Putamen (tissue), 1 donor: ENCODE data around the gene SLC24A3.
A peak's percentile ranks its signal among the peaks of the same experiment; 100 is the strongest.

ENCODE experiments used
- DNase-seq: peaks from one replicate; pipeline ENCODE4 v3.0.0-alpha.2; 2016; ENCODE audit warnings: low spot score

SLC24A3 gene

DNA sequence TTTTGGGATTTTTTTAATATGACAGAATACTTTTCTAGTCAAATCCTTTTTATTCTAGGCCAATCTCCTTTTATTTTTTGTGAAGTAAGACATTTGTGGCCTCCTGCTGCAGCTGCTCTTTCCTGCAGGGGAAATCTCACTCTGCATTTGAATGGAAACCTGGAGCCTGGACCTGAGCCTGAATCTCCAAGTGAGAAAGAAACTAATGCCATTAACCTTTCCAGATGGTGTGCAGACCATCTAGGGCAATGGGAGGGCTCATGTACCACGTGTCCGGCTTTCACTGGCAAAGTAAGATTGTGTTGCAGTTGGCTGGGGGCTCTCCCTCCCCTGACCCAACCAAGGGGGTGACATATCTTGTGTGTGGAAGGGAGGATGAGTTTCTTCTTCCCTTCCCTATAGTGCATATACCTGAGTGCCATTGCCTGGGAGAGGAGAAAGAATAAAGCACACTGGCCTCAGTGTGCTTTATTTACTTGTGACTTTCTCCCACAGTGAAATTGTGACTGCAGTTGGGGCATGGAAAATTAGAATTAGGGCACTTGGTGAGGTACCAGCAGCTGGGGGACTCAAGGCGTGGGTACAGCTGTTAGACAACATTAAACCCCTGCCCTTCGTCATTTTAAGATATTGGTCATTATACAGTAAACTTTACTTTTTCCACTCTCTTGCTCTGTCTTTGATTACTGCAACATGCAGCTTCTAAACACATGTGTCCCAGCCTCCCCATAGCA is 385.8 kb downstream of the SLC24A3 start:
- no peak for DNase-seq

DNA sequence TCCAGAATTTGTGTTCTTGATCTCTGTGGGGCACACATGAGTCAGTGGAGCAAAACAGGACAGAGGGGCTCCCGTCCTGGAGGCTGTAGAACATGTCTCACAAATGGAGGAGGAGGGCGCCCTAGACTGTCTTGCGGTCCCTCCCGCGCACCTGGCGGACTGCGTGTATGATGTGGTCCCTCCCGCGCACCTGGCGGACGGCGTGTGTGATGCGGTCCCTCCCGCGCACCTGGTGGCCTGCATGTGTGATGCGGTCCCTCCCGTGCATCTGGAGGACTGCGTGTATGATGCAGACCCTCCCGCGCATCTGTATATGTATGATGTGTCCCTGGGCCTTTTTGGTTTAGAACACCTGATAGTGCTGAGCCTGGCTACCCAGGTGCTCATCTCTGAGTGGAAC is 386.8 kb downstream of the SLC24A3 start:
- no peak for DNase-seq

DNA sequence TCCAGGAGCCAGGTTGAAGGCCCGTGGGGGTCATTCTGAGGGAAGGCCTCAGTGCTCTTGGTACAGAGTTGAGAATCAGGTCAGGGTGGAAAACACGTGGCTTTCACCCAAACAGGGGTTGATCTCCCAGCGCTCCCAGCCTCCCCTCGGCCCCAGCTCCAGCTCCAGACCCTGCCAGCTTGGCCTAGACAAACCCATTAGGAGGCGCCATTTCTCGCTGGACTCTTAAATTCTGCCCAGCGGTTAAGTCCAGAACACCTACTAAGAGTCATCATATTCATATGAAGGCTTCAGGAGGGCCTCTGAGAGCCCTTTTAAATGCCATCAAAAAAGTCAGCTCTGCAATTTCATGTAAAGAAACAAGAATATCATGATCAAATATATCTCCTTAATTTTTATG is 387.6 kb downstream of the SLC24A3 start:
- DNase-seq, result no peak

DNA sequence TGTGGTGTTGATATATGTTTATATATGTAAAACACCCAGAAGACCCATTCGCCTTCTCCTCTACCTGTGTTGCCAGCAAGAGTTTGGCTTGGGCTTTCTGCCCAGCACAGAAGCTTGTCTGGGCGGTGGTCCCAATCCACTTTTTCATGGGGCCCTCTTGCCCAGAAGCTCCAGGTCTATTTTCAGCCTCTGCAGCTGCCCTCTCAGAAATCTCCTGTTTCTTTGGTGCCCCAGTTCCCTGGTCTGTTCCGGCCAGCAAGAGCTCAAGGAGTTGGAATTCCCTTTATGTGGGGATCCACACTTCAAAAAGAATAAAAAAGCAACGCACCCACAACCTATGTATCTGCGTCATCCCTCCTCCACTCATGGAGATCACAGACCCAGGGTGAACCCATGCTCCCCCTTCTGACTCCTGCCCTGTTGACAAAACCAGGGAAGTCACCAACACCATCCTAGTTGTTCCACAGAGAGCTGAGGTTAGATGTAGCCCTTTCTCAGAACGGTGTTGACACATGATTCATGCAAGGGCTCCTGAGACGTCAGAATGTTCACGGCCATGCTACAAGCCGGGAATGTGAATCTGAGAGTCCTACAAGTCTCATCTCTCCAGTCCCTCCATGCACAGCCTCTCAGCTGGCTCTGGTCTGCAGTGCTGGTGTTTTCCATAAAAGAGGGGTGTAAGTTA is 388.8 kb downstream of the SLC24A3 start:
- DNase-seq, result no peak

DNA sequence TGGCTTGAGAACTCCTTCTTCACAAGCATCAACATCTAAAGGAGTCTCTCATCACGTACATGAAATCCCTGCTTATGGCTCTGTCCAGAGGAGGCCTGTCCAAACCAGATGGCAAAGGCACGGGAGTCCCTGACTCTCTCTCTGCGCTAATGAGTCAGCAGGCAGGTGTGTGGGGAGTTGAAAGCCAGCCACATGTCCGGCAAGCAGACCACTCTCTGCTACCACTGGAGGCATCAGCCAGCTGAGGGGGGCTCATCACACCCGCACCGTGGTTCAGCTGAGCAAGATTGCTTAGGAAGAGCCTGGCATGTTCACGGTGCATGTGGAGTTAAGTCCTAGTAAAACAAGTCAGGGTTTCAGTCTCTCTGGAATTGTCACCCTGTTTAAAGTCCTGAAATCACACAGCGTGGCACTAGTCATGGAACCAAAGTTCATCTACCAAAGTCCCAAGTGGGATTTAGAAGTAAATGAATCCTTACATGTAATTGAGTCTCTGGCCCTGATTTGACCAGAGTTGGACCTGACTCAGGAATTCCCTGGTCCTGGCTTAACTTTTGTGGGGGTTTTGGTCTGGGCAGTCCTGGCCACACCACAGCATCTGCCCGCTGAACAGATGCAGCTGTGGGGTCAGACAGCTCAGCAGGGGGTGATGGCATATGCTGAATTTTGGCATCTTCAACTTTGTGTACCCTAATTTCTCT is 390.4 kb downstream of the SLC24A3 start:
- DNase-seq, result no peak

DNA sequence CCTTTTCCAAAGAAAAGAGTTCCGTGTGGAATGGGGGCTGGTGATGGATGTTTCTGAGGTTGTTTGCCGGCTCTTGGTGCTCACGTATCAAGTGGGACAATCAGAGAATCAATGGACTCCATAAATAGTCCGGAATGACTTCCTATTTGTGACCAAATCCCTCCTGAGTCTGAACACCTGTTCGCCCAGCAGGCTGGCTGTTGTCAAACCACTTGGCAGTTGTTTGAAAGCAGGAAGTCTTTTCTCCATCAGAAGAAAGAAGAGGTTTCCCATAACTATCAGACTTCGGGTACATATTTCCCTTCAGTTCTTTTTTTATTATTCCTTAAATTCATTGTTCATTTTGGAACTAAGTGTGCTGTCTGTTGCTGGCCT is 390.9 kb downstream of the SLC24A3 start:
- DNase-seq, result no peak

DNA sequence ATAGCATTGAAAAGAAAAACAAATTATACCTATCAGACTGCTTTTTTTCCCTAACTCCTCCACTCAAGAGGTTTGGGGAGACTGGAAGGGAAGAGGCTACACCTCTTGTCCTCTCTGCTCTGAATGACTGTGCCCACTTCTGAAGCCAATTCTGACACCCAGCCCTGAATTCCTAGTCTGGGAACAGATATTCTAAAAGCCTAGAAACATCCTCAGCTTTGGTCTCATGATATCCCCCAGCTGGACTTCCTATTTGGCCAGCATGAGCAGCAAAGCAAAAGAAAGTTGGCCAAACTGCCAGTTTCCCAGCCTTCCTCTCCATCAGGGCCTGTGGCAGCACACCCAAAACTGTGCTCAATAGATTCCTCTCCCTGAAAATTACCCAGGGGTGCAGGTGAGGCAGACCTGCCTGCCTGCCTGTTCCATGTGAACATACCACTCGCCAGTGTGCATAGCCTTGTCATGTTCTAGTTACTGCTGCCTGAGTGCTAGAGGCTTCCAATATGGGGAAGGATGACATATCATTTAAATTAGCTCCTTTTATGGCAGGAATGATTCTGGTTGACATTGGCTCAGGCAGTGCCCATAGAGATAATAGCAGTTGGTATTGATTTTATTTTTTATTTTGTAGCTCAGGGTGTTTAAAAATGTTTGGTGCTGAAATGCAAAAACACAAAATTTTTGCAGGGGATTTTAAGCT is 393.5 kb downstream of the SLC24A3 start:
- no peak for DNase-seq

DNA sequence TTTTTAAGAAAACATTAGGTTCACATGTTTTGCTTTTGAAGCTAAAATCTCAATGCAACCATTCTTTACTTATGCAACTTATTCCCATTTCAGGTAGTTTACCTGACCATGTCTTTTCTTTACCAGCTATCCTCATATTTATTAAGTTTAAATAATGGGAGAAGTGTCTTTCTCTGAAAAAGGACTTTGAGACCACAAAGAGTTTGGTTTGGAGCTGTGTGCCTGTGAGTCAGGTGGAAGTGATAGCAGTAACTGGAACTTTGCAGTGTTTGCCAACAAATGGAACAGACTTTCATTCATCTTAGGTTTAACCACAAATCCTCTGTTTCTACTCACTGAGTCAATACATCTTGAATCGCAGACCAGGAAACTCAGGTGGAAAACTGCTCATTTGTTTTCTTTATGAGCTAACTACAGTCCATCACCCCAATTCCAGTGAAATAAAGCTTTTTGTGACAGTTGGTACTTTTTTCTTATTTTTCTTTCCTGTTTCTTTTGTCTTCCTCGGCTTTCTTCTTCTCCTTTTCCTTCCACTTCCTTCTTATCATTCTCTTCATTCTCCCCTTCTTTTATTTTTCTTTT is 397.3 kb downstream of the SLC24A3 start:
- DNase-seq, result no peak

DNA sequence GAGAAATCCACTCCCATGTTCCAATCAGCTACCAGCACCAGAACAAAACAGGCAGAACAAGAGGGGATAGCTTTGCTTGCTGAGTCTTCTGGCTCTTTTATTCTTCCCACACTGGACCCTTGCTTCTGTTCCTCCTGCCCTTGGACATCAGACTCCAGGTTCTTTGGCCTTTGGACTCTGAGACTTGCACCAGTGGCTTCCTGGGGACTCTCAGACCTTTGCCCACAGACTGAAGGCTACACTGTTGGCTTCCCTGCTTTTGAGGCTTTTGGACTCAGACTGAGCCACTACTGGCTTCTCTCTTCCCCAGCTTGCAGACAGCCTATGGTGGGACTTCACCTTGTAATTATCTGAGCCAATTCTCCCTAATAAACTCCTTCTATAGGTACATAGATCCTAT is 403.2 kb downstream of the SLC24A3 start:
- no peak for DNase-seq

DNA sequence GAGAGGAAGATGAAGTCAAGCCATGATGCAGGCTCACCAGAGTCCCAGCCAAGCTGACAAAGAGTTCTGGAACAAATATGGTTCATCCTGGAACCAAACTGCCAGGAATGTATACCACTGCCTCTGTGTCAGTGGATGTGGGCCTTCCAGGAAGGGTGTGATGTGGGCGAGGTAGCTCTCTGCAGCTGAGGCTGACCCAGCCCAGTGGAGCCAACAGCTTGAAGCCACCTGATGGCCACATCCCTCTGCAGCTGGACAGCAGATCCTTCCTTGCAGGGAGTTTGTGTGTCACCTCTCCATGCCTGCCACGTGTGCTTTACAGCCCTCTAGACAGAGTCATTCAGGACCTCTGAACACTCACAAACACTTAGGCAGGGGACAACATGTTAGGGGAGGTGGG is 403.6 kb downstream of the SLC24A3 start:
- DNase-seq, result no peak

DNA sequence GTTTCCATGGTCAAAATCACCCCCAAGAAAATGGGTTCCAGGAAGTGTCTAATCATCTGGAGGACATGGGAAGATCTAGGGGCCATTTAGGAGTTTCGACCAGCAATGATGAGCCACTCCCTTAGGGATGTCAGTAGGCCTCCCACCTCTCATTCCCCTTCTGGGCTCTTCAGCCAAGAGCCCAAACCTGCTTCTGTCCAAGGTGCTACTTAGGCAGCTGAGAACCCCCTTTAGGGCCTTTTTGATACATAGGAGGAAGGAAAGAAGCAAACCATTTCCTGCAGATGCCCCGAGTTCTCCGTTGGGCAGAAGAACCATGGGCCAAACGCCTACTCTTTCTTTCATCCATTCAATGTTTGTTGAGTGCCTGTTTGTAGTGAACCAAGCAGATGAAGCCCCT is 404.2 kb downstream of the SLC24A3 start:
- no peak for DNase-seq

DNA sequence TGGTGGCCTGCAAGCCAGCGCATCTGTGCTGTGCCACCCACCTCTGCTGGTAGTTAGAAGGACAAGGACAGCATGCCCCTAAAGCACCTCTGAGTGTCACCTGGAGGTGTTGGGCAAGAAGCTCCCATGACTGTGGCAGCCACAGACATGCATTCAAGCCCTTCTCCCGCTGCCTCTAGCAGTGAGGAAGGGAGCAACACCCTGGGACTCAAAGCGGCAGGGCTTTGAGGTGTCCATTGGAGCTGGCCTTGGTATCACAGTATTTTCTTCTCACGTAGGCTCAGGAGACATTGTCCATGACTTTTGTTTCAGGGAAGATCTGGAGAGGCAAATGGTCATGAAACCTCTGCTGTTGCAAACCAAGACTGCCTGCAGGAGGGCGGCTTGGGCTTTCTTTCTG is 404.8 kb downstream of the SLC24A3 start:
- DNase-seq, result no peak

DNA sequence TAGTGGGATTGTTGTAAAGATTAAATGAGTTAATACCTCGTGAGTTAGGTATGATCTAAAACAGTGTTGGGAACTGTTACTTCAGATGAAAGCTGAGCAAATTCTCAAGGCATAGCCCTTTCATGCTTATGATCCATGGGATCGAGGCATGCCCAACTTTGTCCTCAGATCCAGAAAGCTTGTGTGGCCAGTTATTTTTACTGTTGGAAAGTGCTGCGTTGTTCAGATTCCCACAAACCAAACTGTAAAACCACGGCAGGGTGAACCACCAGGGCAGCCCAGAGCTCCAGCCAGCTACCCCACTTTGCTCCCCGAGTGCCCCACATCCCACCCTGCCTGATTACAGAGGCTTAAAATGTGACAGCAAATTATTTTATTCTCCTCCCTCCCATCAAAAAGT is 406.3 kb downstream of the SLC24A3 start:
- DNase-seq, result no peak

DNA sequence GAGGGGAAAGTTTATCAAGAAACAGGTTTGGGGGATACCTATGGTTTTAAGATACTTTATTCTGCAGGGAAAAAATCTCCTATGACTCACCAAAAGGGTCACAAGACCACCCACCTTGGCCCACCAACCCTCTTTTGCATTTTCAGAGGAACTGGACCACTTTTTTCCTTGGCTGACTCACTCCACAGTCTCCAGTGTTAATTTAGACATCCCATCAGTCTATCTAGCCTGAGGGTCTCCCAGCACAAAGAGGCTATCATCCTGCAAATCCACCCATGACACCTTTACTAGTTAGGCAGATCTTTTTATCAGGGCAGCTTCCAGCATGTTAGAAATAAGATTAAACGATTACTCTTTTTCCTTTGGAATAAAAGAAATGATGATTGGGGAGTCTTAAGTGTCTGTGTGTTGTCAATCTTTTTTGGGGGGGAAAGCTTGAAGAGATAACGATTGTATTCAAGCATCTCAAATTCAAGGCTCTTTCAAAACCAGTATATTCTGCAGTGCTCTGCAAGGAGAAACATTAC is 407.5 kb downstream of the SLC24A3 start:
- no peak for DNase-seq

DNA sequence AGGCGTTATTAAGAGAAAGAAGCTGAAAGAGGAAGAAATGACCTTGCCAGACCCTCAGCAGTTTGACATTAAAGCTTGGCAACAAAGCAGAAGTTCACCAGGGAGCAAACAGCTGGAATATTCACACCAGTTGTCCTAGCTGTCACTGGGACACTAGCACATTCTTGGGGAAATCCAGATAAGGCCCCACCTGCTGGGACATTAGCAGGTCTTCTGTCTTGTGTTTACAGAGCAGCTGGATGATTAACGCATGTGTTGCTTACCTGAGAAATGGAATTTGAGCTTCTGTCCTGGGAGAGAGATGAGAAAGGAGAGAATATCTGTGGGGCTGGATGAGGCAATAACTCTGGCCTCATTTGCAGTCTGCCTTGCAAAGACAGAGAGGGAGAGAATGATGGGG is 408.0 kb downstream of the SLC24A3 start:
- DNase-seq, result no peak

DNA sequence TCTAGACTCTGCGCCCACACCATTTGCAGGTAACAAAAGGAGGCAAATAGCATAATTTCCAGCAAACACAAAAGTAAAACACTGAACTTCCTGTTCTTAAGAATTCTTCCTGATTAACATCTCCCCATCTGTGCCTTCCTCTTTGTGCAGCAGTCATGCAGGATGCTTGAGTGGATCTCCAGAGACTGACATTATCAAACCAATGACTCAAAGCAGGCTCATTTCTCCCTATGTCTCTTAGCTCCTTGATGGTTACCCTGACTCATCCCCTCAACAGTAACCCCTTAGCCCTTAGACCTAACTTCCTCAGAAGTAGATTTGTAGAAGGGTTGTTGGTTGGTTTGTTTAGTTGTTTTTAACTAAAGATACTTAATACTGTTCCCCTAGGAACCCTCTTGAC is 408.6 kb downstream of the SLC24A3 start:
- no peak for DNase-seq

DNA sequence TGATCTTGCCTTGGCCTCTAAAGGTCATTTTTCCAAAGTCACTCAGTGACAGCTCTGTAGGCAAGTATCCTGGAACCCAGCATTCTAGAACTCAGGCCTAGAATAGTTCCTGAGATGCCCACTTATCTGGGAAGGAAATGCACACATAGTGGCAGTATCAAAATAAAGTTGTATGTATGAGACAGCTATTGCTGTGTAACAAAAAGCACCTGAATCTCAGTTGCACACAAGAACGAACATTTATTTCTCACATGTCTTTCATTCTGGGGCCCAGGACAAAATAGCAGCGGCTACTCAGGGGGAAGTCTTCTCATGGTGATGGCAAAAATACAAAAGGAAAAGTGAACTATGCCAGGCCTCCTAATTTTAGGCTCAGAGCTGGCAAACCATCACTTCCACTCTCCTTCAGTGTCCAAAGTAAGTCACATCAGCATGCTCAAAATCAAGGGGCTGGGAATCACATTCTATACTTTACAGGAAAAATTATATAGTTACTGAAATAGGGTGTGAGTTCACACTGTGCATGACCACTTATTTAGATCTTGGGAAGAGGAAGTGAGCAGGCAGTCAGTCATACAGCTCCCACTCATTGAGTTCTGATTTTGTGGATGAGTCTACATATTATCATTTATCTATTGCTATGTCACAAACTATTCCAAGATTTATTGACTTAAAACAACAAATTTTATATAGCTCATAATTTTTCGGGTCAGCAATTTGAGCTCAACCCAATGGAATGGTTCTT is 412.0 kb downstream of the SLC24A3 start:
- DNase-seq, result no peak

DNA sequence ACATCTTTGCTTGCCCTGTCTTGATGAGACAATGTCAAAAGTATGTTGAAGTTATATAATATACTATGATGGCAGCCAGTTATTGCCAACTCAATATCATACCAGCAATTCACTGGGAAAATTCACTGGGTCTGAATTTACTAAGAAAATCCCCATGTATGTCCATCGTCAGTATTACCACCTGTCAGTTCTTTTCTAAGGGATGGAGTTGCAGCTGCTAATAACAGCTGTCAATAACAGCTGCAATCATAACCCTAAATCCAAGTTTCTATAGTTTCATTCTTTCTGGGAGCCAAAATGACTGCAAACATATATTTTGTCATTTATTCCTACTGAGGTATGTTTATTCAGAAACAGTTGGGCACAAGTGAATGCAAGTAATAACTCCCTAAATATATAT is 413.0 kb downstream of the SLC24A3 start:
- no peak for DNase-seq

DNA sequence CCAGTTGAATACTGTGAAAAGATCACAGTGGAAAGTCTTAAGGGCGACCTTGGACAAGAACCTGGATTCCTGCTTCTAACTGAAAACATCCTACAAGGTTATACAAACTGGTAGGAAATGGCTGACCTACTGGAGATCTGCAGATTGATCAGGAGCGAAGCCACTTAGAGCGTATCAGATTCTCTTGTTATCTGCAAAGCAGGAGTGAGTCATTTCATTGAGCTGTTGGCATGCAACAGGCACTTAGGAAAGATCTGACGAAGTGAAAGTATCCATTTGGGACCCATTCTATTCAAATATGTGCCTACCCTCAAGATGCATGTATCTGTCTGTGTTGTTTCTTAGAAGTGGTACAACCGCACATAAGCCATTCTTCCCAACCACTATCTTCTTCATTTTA is 414.5 kb downstream of the SLC24A3 start:
- DNase-seq, result no peak

DNA sequence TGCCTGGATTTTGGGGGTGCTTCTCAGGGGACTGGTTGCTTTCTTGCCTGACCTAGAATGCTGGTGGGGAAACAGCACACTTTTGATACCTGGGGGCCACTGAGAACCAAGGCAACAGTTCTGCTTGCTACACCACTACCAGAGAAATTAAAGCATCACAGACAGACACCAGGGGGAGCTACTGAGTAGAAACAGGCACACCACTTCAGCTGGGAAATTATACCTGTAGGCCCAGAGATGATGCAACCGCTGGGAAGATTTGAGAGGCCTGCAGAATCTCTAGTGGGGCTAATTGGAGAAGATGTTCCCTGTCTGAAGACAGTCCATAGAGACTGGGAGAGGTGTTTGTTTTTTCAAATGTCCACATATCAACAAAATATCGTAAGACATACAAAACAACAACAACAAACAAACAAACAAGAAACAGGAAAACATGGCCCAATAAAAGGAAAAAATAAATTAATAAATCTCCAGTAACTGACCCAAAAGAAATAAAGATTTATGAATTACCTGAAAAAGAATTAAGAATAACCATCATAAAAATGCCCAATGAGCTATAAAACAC is 416.2 kb downstream of the SLC24A3 start:
- peak; percentile 7 for DNase-seq

DNA sequence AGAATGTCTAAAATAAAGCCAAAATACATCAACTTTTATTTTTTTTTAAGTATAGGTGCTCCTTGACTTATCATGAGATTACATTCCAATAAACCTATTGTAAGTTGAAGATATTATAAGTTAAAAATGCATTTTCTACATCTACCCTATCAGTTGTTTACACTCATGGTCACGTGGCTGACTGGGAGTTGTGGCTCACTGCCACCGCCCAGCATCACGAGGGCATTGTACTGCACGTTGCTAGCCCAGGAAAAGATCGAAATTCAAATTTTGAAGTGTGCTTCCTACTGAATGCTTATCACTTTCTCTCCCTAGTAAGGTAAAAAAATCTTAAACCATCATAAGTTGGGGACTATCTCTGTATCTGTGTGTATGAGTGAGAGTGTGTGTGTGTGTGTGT is 419.0 kb downstream of the SLC24A3 start:
- DNase-seq, result no peak
